Mesenchymal stem cell (in vitro differentiated cells and primary cell): ENCODE measurements around the gene C1QB. TPM values are rescaled to one million over a fixed set of nuclear protein-coding genes. Genes with fewer than 3 reads are reported as not detected.

Experiments
- small RNA-seq: library from polyadenylated mRNA; stranded (forward); fragments of <200 nt; extraction: miRNeasy Mini kit (QIAGEN cat#:217004); gene quantifications from one replicate; pipeline ENCODE3, GENCODE V24; 2013; ENCODE audit warnings: low read depth

C1QB gene

Small RNAs within 50 kb of the gene (small RNA-seq; reads per million reads assigned to genes)
- not detected for gene MIR6127
